Natural killer cell treated with Interleukin-12 subunit alpha and Interleukin-12 subunit beta and Interleukin-15 and Interleukin-18, amount 100 ng/mL, for 72 hours (primary cell): Measurements from ENCODE around the gene CLDN7. TPM values are rescaled to one million over a fixed set of nuclear protein-coding genes. Genes with fewer than 3 reads are reported as not detected.

ENCODE experiments used
- ATAC-seq, 2 donors: fragments of 150-1000 bp; cut with Tn5 transposase in 1 of 2; sonication (Bioruptor Pico), chemical (Tn5 transposase) in 1 of 2; 2 replicates each; pipeline ENCODE4 v1.10.0; 2021
- DNase-seq: peaks from one replicate; pipeline ENCODE4 v3.0.0; 2022; ENCODE audit warnings: low spot score
- H3K27ac Mint-ChIP-seq, 2 donors: 1 replicate in 1 of 2; 2 replicates in 1 of 2; pipeline ENCODE4 v1.8.0; 2022; ENCODE audit warnings: mixed read lengths in 2 of 2, mild to moderate bottlenecking in 1 of 2, moderate library complexity in 1 of 2
- H3K27me3 Mint-ChIP-seq, 2 donors: 1 replicate in 1 of 2; 2 replicates in 1 of 2; pipeline ENCODE4 v1.8.0; 2022; ENCODE audit warnings: mixed read lengths in 2 of 2
- H3K36me3 Mint-ChIP-seq: one replicate; pipeline ENCODE4 v1.8.0; 2022; ENCODE audit warnings: mixed read lengths
- H3K4me1 Mint-ChIP-seq, 2 donors: 1 replicate in 1 of 2; 2 replicates in 1 of 2; pipeline ENCODE4 v1.8.0; 2022; ENCODE audit warnings: low read depth in 2 of 2, mixed read lengths in 2 of 2, mild to moderate bottlenecking in 1 of 2
- H3K4me3 Mint-ChIP-seq: one replicate; pipeline ENCODE4 v1.8.0; 2022; ENCODE audit warnings: mixed read lengths
- H3K9me3 Mint-ChIP-seq: 2 replicates; pipeline ENCODE4 v1.8.0; 2022; ENCODE audit warnings: mixed read lengths
- total RNA-seq, 2 donors: library from RNA; stranded (reverse); gene quantifications; one replicate each; pipeline ENCODE4 v1.2.3, GENCODE V29; 2022

The CLDN7 gene
- total RNA-seq, 2 donors from 2014 or later = 0.73 to 1.1 TPM

GRCh38 chr17:7213895-7214299 lies 48.4 kb downstream of the CLDN7 start:
- Mint-ChIP-seq H3K4me3 (peak overlapping the region; percentile 92), H3K4me1 (peaks cover 32 to 40% of the 10 kb centered on the region in 2 donors), H3K27ac (peak overlapping the region; percentile 83 to 87), H3K9me3 (no peaks in the 10 kb centered on the region), H3K36me3 (no peaks in the 10 kb centered on the region), H3K27me3 (peaks cover 6 to 9% of the 10 kb centered on the region in 2 donors)
- DNase-seq = no peak
- no peak for ATAC-seq

- Mint-ChIP-seq H3K27ac (no peak overlapping the region), H3K4me3 (no peak overlapping the region), H3K36me3 (no peaks in the 10 kb centered on the region), H3K27me3 (peaks cover 6 to 9% of the 10 kb centered on the region in 2 donors), H3K4me1 (peaks cover 28 to 36% of the 10 kb centered on the region in 2 donors), H3K9me3 (no peaks in the 10 kb centered on the region)
- ATAC-seq (no peak), DNase-seq (no peak)
These were observed 50.6 kb downstream of the CLDN7 start for GRCh38 chr17:7211491-7212273.

Other genes starting within 250 kb of the CLDN7 start
- gene RNASEK, start 249.9 kb downstream of the CLDN7 start, total RNA-seq = 100 to 1,000 TPM; 206 to 224 TPM
- gene BCL6B, start 239.4 kb downstream of the CLDN7 start, total RNA-seq = 1 to 10 TPM in 1 of 2 donors, under 1 TPM in 1; 0.73 to 1.1 TPM
- gene SLC16A13, start 226.5 kb downstream of the CLDN7 start, total RNA-seq = 10 to 100 TPM; 11.7 to 19.1 TPM
- gene SLC16A11, start 218.4 kb downstream of the CLDN7 start, total RNA-seq = 1 to 10 TPM; 1.2 to 1.7 TPM
- not detected for gene CLEC10A, start 182.2 kb downstream of the CLDN7 start, total RNA-seq
- under 1 TPM in 1 of 2 donors, not detected in 1; 0.33 TPM for gene ASGR2, start 147.7 kb downstream of the CLDN7 start, total RNA-seq
- gene ASGR1, start 83.1 kb downstream of the CLDN7 start, total RNA-seq = under 1 TPM in 1 of 2 donors, not detected in 1; 0.95 TPM
- 1 to 10 TPM; 3.3 to 8.3 TPM for gene DLG4, start 42.6 kb downstream of the CLDN7 start, total RNA-seq
- gene ACADVL, start 42.5 kb downstream of the CLDN7 start, total RNA-seq = 100 to 1,000 TPM; 651 to 710 TPM
- gene DVL2, start 28.0 kb downstream of the CLDN7 start, total RNA-seq = 10 to 100 TPM; 35.1 to 61.6 TPM
- 10 to 100 TPM; 40.1 to 55.2 TPM for gene PHF23, start 23.0 kb downstream of the CLDN7 start, total RNA-seq
- 100 to 1,000 TPM; 197 to 277 TPM for gene GABARAP, start 20.0 kb downstream of the CLDN7 start, total RNA-seq
- 100 to 1,000 TPM; 145 to 165 TPM for gene CTDNEP1, start 10.7 kb downstream of the CLDN7 start, total RNA-seq
- 10 to 100 TPM; 43.5 to 70.5 TPM for gene ELP5, start 10.3 kb downstream of the CLDN7 start, total RNA-seq
- gene SLC2A4, start 19.2 kb upstream of the CLDN7 start, total RNA-seq = under 1 TPM in 1 of 2 donors, not detected in 1; 0.50 TPM
- gene YBX2, start 32.2 kb upstream of the CLDN7 start, total RNA-seq = not detected
- gene EIF5A, start 45.1 kb upstream of the CLDN7 start, total RNA-seq = 1,000 to 10,000 TPM in 1 of 2 donors, 100 to 1,000 TPM in 1; 953 to 1,345 TPM
- 10 to 100 TPM; 58.1 to 87.0 TPM for gene GPS2, start 52.9 kb upstream of the CLDN7 start, total RNA-seq
- 10 to 100 TPM; 37.6 to 76.7 TPM for gene NEURL4, start 66.9 kb upstream of the CLDN7 start, total RNA-seq
- 100 to 1,000 TPM; 240 to 419 TPM for gene ACAP1, start 74.1 kb upstream of the CLDN7 start, total RNA-seq
- 10 to 100 TPM in 1 of 2 donors, 1 to 10 TPM in 1; 6.7 to 13.0 TPM for gene KCTD11, start 89.7 kb upstream of the CLDN7 start, total RNA-seq
- gene TMEM95, start 92.7 kb upstream of the CLDN7 start, total RNA-seq = not detected
- gene TNK1, start 118.6 kb upstream of the CLDN7 start, total RNA-seq = under 1 TPM in 1 of 2 donors, not detected in 1; 0.36 TPM
- gene PLSCR3, start 132.0 kb upstream of the CLDN7 start, total RNA-seq = 10 to 100 TPM; 32.2 to 48.4 TPM
- gene TMEM256, start 141.6 kb upstream of the CLDN7 start, total RNA-seq = 10 to 100 TPM; 40.1 to 51.1 TPM
- gene NLGN2, start 145.4 kb upstream of the CLDN7 start, total RNA-seq = 1 to 10 TPM; 2.3 to 7.7 TPM
- not detected for gene SPEM1, start 157.8 kb upstream of the CLDN7 start, total RNA-seq
- not detected for gene SPEM2, start 163.1 kb upstream of the CLDN7 start, total RNA-seq
- not detected for gene SPEM3, start 166.4 kb upstream of the CLDN7 start, total RNA-seq
- gene TMEM102, start 173.0 kb upstream of the CLDN7 start, total RNA-seq = 10 to 100 TPM; 11.2 to 14.2 TPM
- gene FGF11, start 177.0 kb upstream of the CLDN7 start, total RNA-seq = 1 to 10 TPM; 1.9 to 4.5 TPM
- 10 to 100 TPM; 10.4 to 13.7 TPM for gene CHRNB1, start 182.6 kb upstream of the CLDN7 start, total RNA-seq
- 10 to 100 TPM; 19.7 to 26.1 TPM for gene ZBTB4, start 217.2 kb upstream of the CLDN7 start, total RNA-seq
- gene SLC35G6, start 219.0 kb upstream of the CLDN7 start, total RNA-seq = not detected
- 100 to 1,000 TPM; 212 to 283 TPM for gene POLR2A, start 221.9 kb upstream of the CLDN7 start, total RNA-seq